Osteoblast (primary cell): ENCODE data around the gene MLXIP. TPM values are rescaled to one million over a fixed set of nuclear protein-coding genes. Genes with fewer than 3 reads are reported as not detected.

ENCODE experiments used
- DNase-seq: peaks from one replicate; pipeline ENCODE4 v3.0.0; 2011; ENCODE audit warnings: low spot score, mixed read lengths; ENCODE audit not compliant: insufficient read length; ENCODE audit errors: missing footprints
- H2AFZ ChIP-seq: 2 replicates; pipeline ENCODE4 v1.6.0; 2011; ENCODE audit warnings: mild to moderate bottlenecking, low read length
- H3K27ac ChIP-seq: 2 replicates; pipeline ENCODE4 v1.5.1; 2011; ENCODE audit warnings: mild to moderate bottlenecking, low read depth, low read length, moderate library complexity
- H3K27me3 ChIP-seq: 2 replicates; pipeline ENCODE4 v1.6.0; 2012; ENCODE audit warnings: mild to moderate bottlenecking, control low read depth, inconsistent platforms, low read length, moderate library complexity; ENCODE audit not compliant: insufficient read depth
- H3K36me3 ChIP-seq: 2 replicates; pipeline ENCODE4 v1.5.1; 2011; ENCODE audit warnings: mild to moderate bottlenecking, low read length, control low read depth, moderate library complexity; ENCODE audit not compliant: insufficient read depth
- H3K4me1 ChIP-seq: 2 replicates; pipeline ENCODE4 v1.5.1; 2011; ENCODE audit warnings: mild to moderate bottlenecking, low read length, control low read depth, moderate library complexity; ENCODE audit not compliant: insufficient read depth
- H3K4me2 ChIP-seq: 2 replicates; pipeline ENCODE4 v1.6.0; 2011; ENCODE audit warnings: mild to moderate bottlenecking, low read length; ENCODE audit not compliant: insufficient read depth
- H3K4me3 ChIP-seq: fragments of 200-600 bp; sonication (generic); 3 replicates; pipeline ENCODE4 v1.5.1; 2012; ENCODE audit warnings: mild to moderate bottlenecking, low read length, inconsistent platforms; ENCODE audit not compliant: insufficient read depth
- H3K79me2 ChIP-seq: 2 replicates; pipeline ENCODE4 v1.6.0; 2012; ENCODE audit warnings: mild to moderate bottlenecking, low read length, control low read depth, inconsistent platforms; ENCODE audit not compliant: insufficient read depth
- H3K9me3 ChIP-seq: 2 replicates; pipeline ENCODE4 v1.5.1; 2011; ENCODE audit warnings: low read depth, low read length, control low read depth
- H4K20me1 ChIP-seq: 2 replicates; pipeline ENCODE4 v1.6.0; 2012; ENCODE audit warnings: mild to moderate bottlenecking, low read length, control low read depth; ENCODE audit not compliant: insufficient read depth
- total RNA-seq: library from RNA; depleted of rRNA; stranded (reverse); fragments of >200 nt; gene quantifications from 2 replicates; pipeline ENCODE4 v1.2.3, GENCODE V29; 2012
- TF ChIP-seq, protein P1 (sequence below): IDR thresholded peaks from 2 replicates; pipeline ENCODE4 v1.5.1; 2011; ENCODE audit warnings: mild to moderate bottlenecking, low read depth, low read length, moderate library complexity; ENCODE audit errors: extremely low read depth

Gene MLXIP
- total RNA-seq, 1 donor: 14.1 TPM

DNA sequence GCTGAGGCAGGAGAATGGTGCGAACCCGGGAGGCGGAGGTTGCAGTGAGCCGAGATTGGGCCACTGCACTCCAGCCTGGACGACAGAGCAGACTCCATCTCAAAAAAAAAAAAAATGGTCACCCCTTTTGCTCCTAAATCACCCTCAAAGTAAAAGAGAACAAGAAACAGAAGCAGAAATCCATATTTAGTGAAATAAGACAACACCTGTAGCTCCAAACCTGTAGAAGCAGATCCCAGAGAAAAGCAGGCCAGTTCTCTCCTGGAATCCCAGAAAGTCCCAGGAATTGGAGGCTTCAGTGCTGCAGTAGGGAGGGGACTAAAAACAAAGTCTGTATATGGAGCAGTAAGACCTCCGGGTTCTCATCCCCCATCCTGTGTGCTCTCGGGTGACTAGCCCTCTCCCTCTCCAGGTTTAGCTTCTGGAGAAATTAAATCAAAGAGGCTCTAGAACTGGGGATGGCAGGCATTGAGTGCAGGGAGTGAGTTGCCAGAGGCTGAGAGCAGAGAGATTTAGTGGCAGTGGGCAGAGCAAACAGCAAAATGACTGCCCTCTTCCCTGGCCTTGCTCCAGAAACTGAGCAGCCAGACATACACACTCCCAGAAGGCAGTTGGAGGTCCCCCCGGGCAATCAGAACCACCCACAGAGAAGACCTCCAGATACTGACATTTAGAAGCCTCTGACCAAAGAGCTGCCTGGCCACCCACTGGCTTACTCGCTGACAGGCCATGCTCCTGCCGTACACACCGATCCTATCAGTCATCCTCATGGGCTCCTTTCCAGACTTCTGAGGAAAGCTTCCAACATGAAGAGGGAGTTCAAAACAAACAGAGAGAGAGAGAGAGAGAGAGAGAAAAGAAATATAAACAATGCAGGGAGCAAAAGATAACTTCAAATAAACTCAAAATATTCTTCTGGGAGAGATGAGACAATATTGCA lies 6.3 kb upstream of the MLXIP start:
- Histone ChIP-seq H3K4me1 (peaks cover 22% of the 10 kb centered on the region), H3K27ac (peak overlapping the region; percentile 72), H3K4me3 (peak overlapping the region; percentile 13), H3K79me2 (no peaks in the 10 kb centered on the region), H2AFZ (peak overlapping the region; percentile 43), H3K27me3 (no peaks in the 10 kb centered on the region), H3K9me3 (no peaks in the 10 kb centered on the region), H3K36me3 (no peaks in the 10 kb centered on the region), H4K20me1 (no peaks in the 10 kb centered on the region), H3K4me2 (peak overlapping the region; percentile 64)
- TF ChIP-seq, protein P1, sequence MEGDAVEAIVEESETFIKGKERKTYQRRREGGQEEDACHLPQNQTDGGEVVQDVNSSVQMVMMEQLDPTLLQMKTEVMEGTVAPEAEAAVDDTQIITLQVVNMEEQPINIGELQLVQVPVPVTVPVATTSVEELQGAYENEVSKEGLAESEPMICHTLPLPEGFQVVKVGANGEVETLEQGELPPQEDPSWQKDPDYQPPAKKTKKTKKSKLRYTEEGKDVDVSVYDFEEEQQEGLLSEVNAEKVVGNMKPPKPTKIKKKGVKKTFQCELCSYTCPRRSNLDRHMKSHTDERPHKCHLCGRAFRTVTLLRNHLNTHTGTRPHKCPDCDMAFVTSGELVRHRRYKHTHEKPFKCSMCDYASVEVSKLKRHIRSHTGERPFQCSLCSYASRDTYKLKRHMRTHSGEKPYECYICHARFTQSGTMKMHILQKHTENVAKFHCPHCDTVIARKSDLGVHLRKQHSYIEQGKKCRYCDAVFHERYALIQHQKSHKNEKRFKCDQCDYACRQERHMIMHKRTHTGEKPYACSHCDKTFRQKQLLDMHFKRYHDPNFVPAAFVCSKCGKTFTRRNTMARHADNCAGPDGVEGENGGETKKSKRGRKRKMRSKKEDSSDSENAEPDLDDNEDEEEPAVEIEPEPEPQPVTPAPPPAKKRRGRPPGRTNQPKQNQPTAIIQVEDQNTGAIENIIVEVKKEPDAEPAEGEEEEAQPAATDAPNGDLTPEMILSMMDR: no peak
- DNase-seq: peak; percentile 97

DNA sequence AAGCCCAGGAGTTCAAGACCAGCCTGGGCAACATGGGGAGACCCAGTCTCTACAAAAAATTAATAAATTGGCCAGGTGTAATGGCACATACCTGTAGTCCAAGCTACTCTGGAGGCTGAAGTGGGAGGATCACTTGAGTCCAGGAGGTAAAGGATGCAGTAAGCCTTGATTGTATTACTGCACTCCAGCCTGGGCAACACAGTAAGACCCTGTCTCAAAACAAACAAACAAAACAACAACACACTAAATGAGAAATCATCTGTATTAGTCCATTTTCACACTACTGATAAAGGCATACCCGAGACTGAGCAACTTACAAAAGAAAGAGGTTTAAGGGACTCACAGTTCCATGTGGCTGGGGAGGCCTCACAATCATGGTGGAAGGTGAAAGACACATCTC lies 4.7 kb upstream of the MLXIP start:
- TF ChIP-seq, protein P1: no peak
- Histone ChIP-seq H3K27ac (no peak overlapping the region), H3K9me3 (no peaks in the 10 kb centered on the region)

DNA sequence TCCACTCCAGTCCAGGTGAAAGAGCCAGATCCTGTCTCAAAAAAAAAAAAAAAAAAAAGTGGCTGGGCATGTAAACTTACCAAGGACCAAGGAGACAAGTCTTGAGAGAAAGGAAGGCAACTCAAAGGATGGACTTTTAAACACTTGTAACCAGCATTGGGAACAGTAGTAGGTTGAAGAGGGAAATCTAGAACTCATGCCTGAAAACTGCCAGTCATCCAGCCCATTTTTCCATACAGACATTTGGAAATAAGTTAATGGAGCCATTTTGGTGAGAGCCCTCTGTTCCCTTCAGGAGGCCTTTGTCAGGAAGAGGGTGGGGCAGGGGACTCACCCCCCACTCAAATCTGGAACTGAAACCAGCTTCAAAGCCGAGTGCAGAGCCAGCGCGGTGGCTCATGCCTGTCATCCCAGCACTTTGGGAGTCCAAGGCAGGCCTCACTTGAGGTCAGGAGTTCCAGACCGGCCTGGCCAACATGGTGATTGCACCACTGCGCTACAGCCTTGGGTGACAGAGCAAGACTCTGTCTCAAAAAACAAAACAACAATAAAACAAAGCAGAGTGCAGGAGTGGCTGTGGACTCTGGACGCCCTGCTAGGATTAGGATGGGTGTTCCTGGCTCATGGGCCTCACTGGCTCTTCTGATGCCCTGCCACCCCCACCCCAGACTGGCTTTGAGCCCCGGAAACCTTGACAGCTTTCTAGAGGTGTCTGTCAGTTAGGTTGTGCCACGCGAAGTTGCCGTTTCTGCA lies 1.6 kb upstream of the MLXIP start:
- H3K9me3 ChIP-seq: no peaks in the 10 kb centered on the region
- peaks cover 34% of the 10 kb centered on the region for H3K4me1 ChIP-seq
- H2AFZ ChIP-seq: no peak overlapping the region
- H3K36me3 ChIP-seq: no peaks in the 10 kb centered on the region
- H3K4me3 ChIP-seq: no peak overlapping the region
- no peak for DNase-seq
- H3K4me2 ChIP-seq: no peak overlapping the region
- H4K20me1 ChIP-seq: peaks cover 28% of the 10 kb centered on the region
- no peaks in the 10 kb centered on the region for H3K27me3 ChIP-seq
- TF ChIP-seq, protein P1: no peak
- H3K27ac ChIP-seq: no peak overlapping the region
- peaks cover 29% of the 10 kb centered on the region for H3K79me2 ChIP-seq

More for the DNA sequence above, 4.7 kb upstream of the MLXIP start:
- no peak overlapping the region for H3K4me2 ChIP-seq
- no peak for DNase-seq
- H3K27me3 ChIP-seq: no peaks in the 10 kb centered on the region
- H3K4me1 ChIP-seq: peaks cover 11% of the 10 kb centered on the region
- no peaks in the 10 kb centered on the region for H3K36me3 ChIP-seq
- H3K79me2 ChIP-seq: peaks cover 2% of the 10 kb centered on the region
- no peak overlapping the region for H3K4me3 ChIP-seq
- no peak overlapping the region for H2AFZ ChIP-seq
- no peaks in the 10 kb centered on the region for H4K20me1 ChIP-seq
